ENCODE measurements around the gene BCAS1.
A peak's percentile ranks its signal among the peaks of the same experiment; 100 is the strongest.

BCAS1 gene

GRCh38 chr20:53956013-53956715, 114.2 kb downstream of the BCAS1 start:
- H3K9me3 ChIP-seq (ENCODE audit: control insufficient read depth, insufficient read depth, low read depth, low read length): no peaks in the 10 kb centered on the region
- no peak overlapping the region for H3K4me3 ChIP-seq (ENCODE audit: low read depth, low read length)
- H3K4me1 ChIP-seq (ENCODE audit: control insufficient read depth, insufficient read depth, low read length): no peaks in the 10 kb centered on the region
- POLR2A ChIA-PET: no interaction called here
- no peaks in the 10 kb centered on the region for H3K36me3 ChIP-seq (ENCODE audit: control insufficient read depth in 2 of 2, insufficient read depth in 1 of 2, low read length in 2 of 2)
- no peak for TF ChIP-seq ZNF292 (tag by site-specific recombination; IDR thresholded peaks at IDR 0.05; ENCODE audit: borderline replicate concordance, low read depth)
- TF ChIP-seq OVOL3 (tag by site-specific recombination; IDR thresholded peaks at IDR 0.05): no peak
- no peak for TF ChIP-seq PRDM10 (tag by site-specific recombination; IDR thresholded peaks at IDR 0.05)
- no peak for TF ChIP-seq ZNF555 (tag by site-specific recombination; conservative IDR thresholded peaks at IDR 0.05)
- no peak overlapping the region for H3K27ac ChIP-seq (ENCODE audit: extremely low read depth, low read depth, low read length)
- CTCF ChIA-PET: interaction anchor here (0.6 to 1.0 kb wide), 4 partner anchors 13 to 258 kb away, joined by 3 to 7 read pairs (median 4); no protein-coding TSS in a partner anchor

- Histone ChIP-seq H3K36me3 (ENCODE audit: control insufficient read depth in 2 of 2, insufficient read depth in 1 of 2, low read length in 2 of 2) (no peaks in the 10 kb centered on the region), H3K4me3 (ENCODE audit: low read depth, low read length) (no peak overlapping the region), H3K4me1 (ENCODE audit: control insufficient read depth, insufficient read depth, low read length) (no peaks in the 10 kb centered on the region), H3K27ac (ENCODE audit: extremely low read depth, low read depth, low read length) (no peak overlapping the region), H3K9me3 (ENCODE audit: control insufficient read depth, insufficient read depth, low read depth, low read length) (no peaks in the 10 kb centered on the region)
- CTCF ChIA-PET: interaction anchor here (0.6 to 1.5 kb wide), 3 partner anchors 14 to 596 kb away, joined by 3 to 4 read pairs (median 4); partner anchors contain the start of gene PFDN4
- TF ChIP-seq ZNF266 (tag by site-specific recombination; IDR thresholded peaks at IDR 0.05; ENCODE audit: low read depth) (no peak), ZNF23 (tag by site-specific recombination; IDR thresholded peaks at IDR 0.05; ENCODE audit: borderline replicate concordance) (no peak), WT1 (tag by site-specific recombination; IDR thresholded peaks at IDR 0.05) (no peak), TRIM28 (IDR thresholded peaks at IDR 0.05; ENCODE audit: borderline replicate concordance, low read length) (no peak), SETDB1 (IDR thresholded peaks at IDR 0.05; ENCODE audit: insufficient read length, low read length) (no peak), PRDM1 (tag by site-specific recombination; IDR thresholded peaks at IDR 0.05) (no peak)
- POLR2A ChIA-PET: no interaction called here
These were observed 115.4 kb downstream of the BCAS1 start for GRCh38 chr20:53954723-53955658.

GRCh38 chr20:53952528-53953096, 117.8 kb downstream of the BCAS1 start:
- Histone ChIP-seq H3K27ac (ENCODE audit: extremely low read depth, low read depth, low read length) (no peak overlapping the region), H3K36me3 (ENCODE audit: control insufficient read depth in 2 of 2, insufficient read depth in 1 of 2, low read length in 2 of 2) (no peaks in the 10 kb centered on the region), H3K4me1 (ENCODE audit: control insufficient read depth, insufficient read depth, low read length) (no peaks in the 10 kb centered on the region), H3K4me3 (ENCODE audit: low read depth, low read length) (no peak overlapping the region), H3K9me3 (ENCODE audit: control insufficient read depth, insufficient read depth, low read depth, low read length) (no peaks in the 10 kb centered on the region)
- ChIA-PET POLR2A (no interaction called here), CTCF (interaction anchor here (0.7 kb wide), 1 partner anchor 110 kb away, joined by 4 read pairs; no protein-coding TSS in a partner anchor)
- TF ChIP-seq IKZF3 (tag by site-specific recombination; IDR thresholded peaks at IDR 0.05) (no peak), PRDM2 (tag by site-specific recombination; IDR thresholded peaks at IDR 0.05; ENCODE audit: borderline replicate concordance) (no peak), SETDB1 (IDR thresholded peaks at IDR 0.05; ENCODE audit: insufficient read length, low read length) (peak; percentile 45), ZNF26 (tag by site-specific recombination; IDR thresholded peaks at IDR 0.05) (no peak), ZNF513 (tag by site-specific recombination; IDR thresholded peaks at IDR 0.05) (no peak)

Data from HEK293 (cell line).